Measurements from ENCODE around the gene RAB11FIP4. TPM values are rescaled to one million over a fixed set of nuclear protein-coding genes. Genes with fewer than 3 reads are reported as not detected.

The RAB11FIP4 gene
- total RNA-seq, 4 donors from 2014 or later: 28.9 to 46.8 (median 35.7) TPM

- H3K27me3 ChIP-seq: no peaks in the 10 kb centered on the region
- DNase-seq (ENCODE audit: low spot score in 2 of 2): no peak
- no peak overlapping the region for H3K27ac ChIP-seq
- no peaks in the 10 kb centered on the region for H3K9me3 ChIP-seq
- H3K36me3 ChIP-seq: no peaks in the 10 kb centered on the region
- 87% methylated on average over 3 of the region's 4 CpGs for WGBS
- no peak overlapping the region for H3K4me3 ChIP-seq
- no peaks in the 10 kb centered on the region for H3K4me1 ChIP-seq
- no peak for TF ChIP-seq POLR2AphosphoS5 (IDR thresholded peaks at IDR 0.05)
- no peak for TF ChIP-seq EP300 (IDR thresholded peaks at IDR 0.05)
- TF ChIP-seq POLR2A (IDR thresholded peaks at IDR 0.05): no peak
- TF ChIP-seq CTCF (IDR thresholded peaks at IDR 0.05): no peak
Measured at GRCh38 chr17:31452101-31452500, 60.6 kb downstream of the RAB11FIP4 start.

DNA sequence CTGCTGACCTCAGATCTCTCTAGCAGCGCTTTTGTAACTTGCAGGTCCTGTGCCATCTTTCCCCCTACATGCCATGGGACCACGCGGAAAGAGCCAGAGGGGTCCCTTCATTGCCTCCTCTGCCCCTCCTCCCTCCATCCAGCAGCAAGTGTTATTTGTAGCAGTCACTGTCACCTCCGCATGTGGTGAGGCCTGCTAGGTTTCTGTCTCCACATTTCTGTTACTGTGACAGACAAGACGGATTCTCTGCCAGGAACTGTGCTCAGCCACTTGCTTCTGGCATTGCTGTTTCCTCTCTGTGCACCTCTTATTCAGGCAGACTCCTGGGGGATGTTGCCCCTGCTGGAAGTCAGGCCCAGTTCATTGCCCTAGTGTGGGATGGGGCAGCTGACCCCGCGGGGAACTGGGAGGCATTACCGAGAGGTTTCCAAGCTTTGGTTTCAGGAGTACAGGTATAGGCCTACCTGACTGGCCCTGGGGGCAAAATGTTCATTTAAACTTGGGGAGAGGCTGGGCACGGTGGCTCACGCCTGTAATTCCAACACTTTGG is 61.2 kb downstream of the RAB11FIP4 start:
- H3K27ac ChIP-seq: no peak overlapping the region
- 85% methylated on average over 10 of the region's 10 CpGs for WGBS
- H3K27me3 ChIP-seq: no peaks in the 10 kb centered on the region
- no peaks in the 10 kb centered on the region for H3K36me3 ChIP-seq
- TF ChIP-seq CTCF (IDR thresholded peaks at IDR 0.05) (no peak), POLR2AphosphoS5 (IDR thresholded peaks at IDR 0.05) (no peak), EP300 (IDR thresholded peaks at IDR 0.05) (no peak), POLR2A (IDR thresholded peaks at IDR 0.05) (no peak)
- H3K4me3 ChIP-seq: no peak overlapping the region
- H3K9me3 ChIP-seq: no peaks in the 10 kb centered on the region
- H3K4me1 ChIP-seq: no peaks in the 10 kb centered on the region
- DNase-seq (ENCODE audit: low spot score in 2 of 2): no peak

DNA sequence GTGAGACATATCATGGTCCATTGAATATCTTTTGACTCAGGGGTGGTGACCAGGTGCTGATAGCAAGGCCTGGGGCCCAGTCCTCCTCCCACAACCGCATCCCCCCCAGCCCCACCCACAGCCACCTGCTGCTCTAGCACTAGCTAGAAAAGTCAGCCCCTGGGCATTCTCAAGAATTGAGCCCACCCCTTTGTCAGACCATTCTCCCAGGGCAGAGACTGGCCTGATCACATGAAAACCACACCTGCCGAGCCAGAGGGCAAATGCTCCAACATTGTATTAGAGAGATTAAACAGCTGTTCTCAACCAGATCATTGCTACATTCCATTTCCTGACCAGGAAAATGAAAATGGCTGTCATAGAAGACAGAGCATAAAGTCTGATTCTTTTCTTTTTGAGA is 62.4 kb downstream of the RAB11FIP4 start:
- TF ChIP-seq POLR2A (IDR thresholded peaks at IDR 0.05): no peak
- no peak for TF ChIP-seq CTCF (IDR thresholded peaks at IDR 0.05)
- TF ChIP-seq POLR2AphosphoS5 (IDR thresholded peaks at IDR 0.05): no peak
- TF ChIP-seq EP300 (IDR thresholded peaks at IDR 0.05): no peak
- Histone ChIP-seq H3K27ac (no peak overlapping the region), H3K27me3 (no peaks in the 10 kb centered on the region), H3K4me3 (no peak overlapping the region), H3K36me3 (no peaks in the 10 kb centered on the region), H3K4me1 (no peaks in the 10 kb centered on the region), H3K9me3 (no peaks in the 10 kb centered on the region)
- 79% methylated on average over 2 of the region's 2 CpGs for WGBS
- DNase-seq (ENCODE audit: low spot score in 2 of 2): no peak

DNA sequence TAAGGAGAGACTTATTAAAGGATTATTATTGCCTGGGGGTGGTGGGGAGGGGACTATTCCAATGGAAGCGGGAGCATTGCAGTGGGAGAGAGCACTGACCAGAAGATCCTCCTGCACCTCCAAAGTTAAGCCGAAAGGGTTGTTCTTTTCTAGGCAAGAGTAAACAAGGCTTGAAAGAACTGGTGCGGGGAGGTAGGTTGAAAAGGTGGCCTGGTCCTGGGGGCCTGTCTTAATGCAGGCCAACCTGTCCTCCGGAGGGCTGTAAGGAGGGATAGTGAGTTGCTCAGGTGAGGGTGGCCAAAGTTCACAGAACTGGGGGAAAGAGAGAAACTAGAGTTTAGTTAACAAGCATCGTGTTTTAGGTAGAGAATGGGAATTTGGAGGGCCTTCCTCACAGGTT is 65.3 kb downstream of the RAB11FIP4 start:
- no peak overlapping the region for H3K27ac ChIP-seq
- no peaks in the 10 kb centered on the region for H3K36me3 ChIP-seq
- TF ChIP-seq POLR2A (IDR thresholded peaks at IDR 0.05): no peak
- TF ChIP-seq EP300 (IDR thresholded peaks at IDR 0.05): no peak
- TF ChIP-seq CTCF (IDR thresholded peaks at IDR 0.05): no peak
- no peak for TF ChIP-seq POLR2AphosphoS5 (IDR thresholded peaks at IDR 0.05)
- H3K9me3 ChIP-seq: no peaks in the 10 kb centered on the region
- DNase-seq (ENCODE audit: low spot score in 2 of 2): no peak
- no peak overlapping the region for H3K4me3 ChIP-seq
- 89% methylated on average over 5 of the region's 5 CpGs for WGBS
- H3K4me1 ChIP-seq: no peaks in the 10 kb centered on the region
- H3K27me3 ChIP-seq: no peaks in the 10 kb centered on the region

DNA sequence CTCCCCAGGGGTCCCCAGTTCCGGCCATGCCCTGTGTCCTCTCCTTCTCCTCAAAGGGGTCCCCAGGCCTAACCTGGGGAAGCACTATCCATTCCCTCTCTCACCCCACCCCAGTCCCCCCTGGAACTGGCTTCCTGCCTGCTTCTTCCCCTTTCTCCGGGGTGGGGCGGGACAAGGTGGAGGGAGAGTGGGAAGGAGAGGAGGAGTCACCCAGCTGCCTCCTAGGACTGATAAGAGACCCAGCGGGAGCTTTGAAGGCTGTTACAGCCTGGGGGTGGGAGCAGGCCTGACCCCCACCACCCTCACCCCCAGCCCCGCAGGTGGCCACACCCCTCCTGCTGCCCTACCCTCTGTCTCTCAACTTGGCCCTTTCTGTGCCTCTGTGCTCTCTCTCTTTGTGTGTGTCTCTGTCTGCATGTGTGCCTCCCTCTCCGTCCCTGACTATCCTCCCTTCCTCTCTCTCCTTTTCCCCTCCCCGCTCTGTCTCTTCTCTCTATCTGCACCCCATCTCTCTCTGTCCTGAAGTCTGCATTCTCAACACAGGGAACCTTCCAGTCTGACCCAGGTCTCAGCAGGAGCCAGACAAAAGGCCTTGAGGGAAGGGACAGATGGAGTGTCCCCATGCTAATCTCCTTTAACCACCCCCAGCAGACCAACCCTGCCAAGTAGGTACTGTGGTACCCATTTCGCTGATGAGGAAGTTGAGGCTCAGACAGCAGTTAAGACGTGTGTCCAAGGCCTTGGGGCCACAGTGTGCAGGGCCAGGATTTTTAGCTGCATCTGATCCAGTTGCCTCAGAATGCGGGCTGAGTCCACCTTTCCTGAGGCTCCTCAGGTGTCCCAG is 66.1 kb downstream of the RAB11FIP4 start:
- TF ChIP-seq POLR2A (IDR thresholded peaks at IDR 0.05) (no peak), POLR2AphosphoS5 (IDR thresholded peaks at IDR 0.05) (no peak), CTCF (IDR thresholded peaks at IDR 0.05) (no peak)
- Histone ChIP-seq H3K9me3 (no peaks in the 10 kb centered on the region), H3K27ac (no peak overlapping the region), H3K4me3 (no peak overlapping the region), H3K36me3 (no peaks in the 10 kb centered on the region), H3K27me3 (no peaks in the 10 kb centered on the region), H3K4me1 (no peaks in the 10 kb centered on the region)
- no peak for DNase-seq (ENCODE audit: low spot score in 2 of 2)
- 78% methylated on average over 9 of the region's 10 CpGs for WGBS

All from suprapubic skin (tissue), 4 donors.